Gastroesophageal sphincter (tissue), 3 donors: ENCODE measurements around the gene MMP25.

Experiments
- CTCF ChIP-seq, 4 experiments: fragments of 200-600 bp in 2 of 4; fragments of 450-650 bp in 2 of 4; sonication (generic) in 1 of 4; IDR thresholded peaks; one replicate each; pipeline ENCODE4 v1.5.1; 2017 to 2019; ENCODE audit warnings: antibody characterized with exemption in 4 of 4, mild to moderate bottlenecking in 2 of 4, moderate library complexity in 2 of 4
- EP300 ChIP-seq: sonication (generic); formaldehyde crosslinking; IDR thresholded peaks from one replicate; pipeline ENCODE4 v1.6.1; 2017; ENCODE audit warnings: antibody characterized with exemption, mild to moderate bottlenecking
- POLR2A ChIP-seq, 2 donors: fragments of 450-650 bp; IDR thresholded peaks; one replicate each; pipeline ENCODE4 v1.6.1; 2017; ENCODE audit warnings: antibody characterized with exemption in 2 of 2, mild to moderate bottlenecking in 2 of 2, moderate library complexity in 1 of 2
- POLR2AphosphoS5 ChIP-seq: sonication (generic); formaldehyde crosslinking; IDR thresholded peaks from one replicate; pipeline ENCODE4 v1.6.1; 2017; ENCODE audit warnings: antibody characterized with exemption

- TF ChIP-seq CTCF (IDR thresholded peaks at IDR 0.05) (no peak), POLR2AphosphoS5 (no peak), EP300 (no peak), POLR2A (IDR thresholded peaks at IDR 0.05) (no peak)
These were observed 19.5 kb downstream of the MMP25 start for GRCh38 chr16:3065742-3066439.
